ENCODE results near the gene SEMA3A.

- TF ChIP-seq CTCF (IDR thresholded peaks at IDR 0.05) (peak; percentile 91), ZFX (IDR thresholded peaks at IDR 0.05; ENCODE audit: borderline replicate concordance) (no peak)
Measured at GRCh38 chr7:83947260-83947659, 247.3 kb downstream of the SEMA3A start.

All from 22Rv1 (cell line).